Ishikawa (cell line): Measurements from ENCODE around the gene CFAP43.

Experiments used
- CEBPB ChIP-seq: IDR thresholded peaks from 2 replicates; pipeline ENCODE4 v1.6.1; 2012
- EP300 ChIP-seq: IDR thresholded peaks from 2 replicates; pipeline ENCODE4 v1.6.1; 2012; ENCODE audit warnings: borderline replicate concordance
- MAX ChIP-seq: IDR thresholded peaks from 2 replicates; pipeline ENCODE4 v1.6.1; 2012
- NFIC ChIP-seq: IDR thresholded peaks from 2 replicates; pipeline ENCODE4 v1.6.1; 2012
- TAF1 ChIP-seq: IDR thresholded peaks from 2 replicates; pipeline ENCODE4 v1.6.1; 2012; ENCODE audit warnings: low read depth, mild to moderate bottlenecking
- TEAD4 ChIP-seq: IDR thresholded peaks from 2 replicates; pipeline ENCODE4 v1.6.1; 2012
- YY1 ChIP-seq: IDR thresholded peaks from 2 replicates; pipeline ENCODE4 v1.6.1; 2012; ENCODE audit warnings: low read depth
- TF ChIP-seq, protein P1 (sequence below): IDR thresholded peaks from 2 replicates; pipeline ENCODE4 v1.6.1; 2012; ENCODE audit warnings: low read depth, mild to moderate bottlenecking

- TF ChIP-seq, protein P1, sequence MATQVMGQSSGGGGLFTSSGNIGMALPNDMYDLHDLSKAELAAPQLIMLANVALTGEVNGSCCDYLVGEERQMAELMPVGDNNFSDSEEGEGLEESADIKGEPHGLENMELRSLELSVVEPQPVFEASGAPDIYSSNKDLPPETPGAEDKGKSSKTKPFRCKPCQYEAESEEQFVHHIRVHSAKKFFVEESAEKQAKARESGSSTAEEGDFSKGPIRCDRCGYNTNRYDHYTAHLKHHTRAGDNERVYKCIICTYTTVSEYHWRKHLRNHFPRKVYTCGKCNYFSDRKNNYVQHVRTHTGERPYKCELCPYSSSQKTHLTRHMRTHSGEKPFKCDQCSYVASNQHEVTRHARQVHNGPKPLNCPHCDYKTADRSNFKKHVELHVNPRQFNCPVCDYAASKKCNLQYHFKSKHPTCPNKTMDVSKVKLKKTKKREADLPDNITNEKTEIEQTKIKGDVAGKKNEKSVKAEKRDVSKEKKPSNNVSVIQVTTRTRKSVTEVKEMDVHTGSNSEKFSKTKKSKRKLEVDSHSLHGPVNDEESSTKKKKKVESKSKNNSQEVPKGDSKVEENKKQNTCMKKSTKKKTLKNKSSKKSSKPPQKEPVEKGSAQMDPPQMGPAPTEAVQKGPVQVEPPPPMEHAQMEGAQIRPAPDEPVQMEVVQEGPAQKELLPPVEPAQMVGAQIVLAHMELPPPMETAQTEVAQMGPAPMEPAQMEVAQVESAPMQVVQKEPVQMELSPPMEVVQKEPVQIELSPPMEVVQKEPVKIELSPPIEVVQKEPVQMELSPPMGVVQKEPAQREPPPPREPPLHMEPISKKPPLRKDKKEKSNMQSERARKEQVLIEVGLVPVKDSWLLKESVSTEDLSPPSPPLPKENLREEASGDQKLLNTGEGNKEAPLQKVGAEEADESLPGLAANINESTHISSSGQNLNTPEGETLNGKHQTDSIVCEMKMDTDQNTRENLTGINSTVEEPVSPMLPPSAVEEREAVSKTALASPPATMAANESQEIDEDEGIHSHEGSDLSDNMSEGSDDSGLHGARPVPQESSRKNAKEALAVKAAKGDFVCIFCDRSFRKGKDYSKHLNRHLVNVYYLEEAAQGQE = no peak
- TF ChIP-seq TEAD4 (no peak), EP300 (no peak), NFIC (no peak), TAF1 (no peak), MAX (no peak), CEBPB (no peak), YY1 (no peak)
These were observed 151.4 kb downstream of the CFAP43 start for GRCh38 chr10:104080762-104081161.
